Stimulated activated naive B cell treated with anti-CD40 and anti-IgM and Interleukin-4, amounts not matched to agents 10 μg/mL and 1 μg/mL and 100 μg/mL, for 72 hours (primary cell): ENCODE data around the gene IL23A.
A peak's percentile ranks its signal among the peaks of the same experiment; 100 is the strongest.

ENCODE experiments used
- ATAC-seq, 2 donors: fragments of 150-1000 bp; cut with Tn5 transposase; replicated peaks; 2 replicates each; pipeline ENCODE4 v1.10.0; 2021; ENCODE audit warnings: moderate library complexity in 1 of 2
- DNase-seq: peaks from one replicate; pipeline ENCODE4 v3.0.0; 2021
- H3K27ac Mint-ChIP-seq: one replicate; pipeline ENCODE4 v1.8.0; 2022; ENCODE audit warnings: mild to moderate bottlenecking, mixed read lengths
- H3K27me3 Mint-ChIP-seq, 2 donors: one replicate each; pipeline ENCODE4 v1.8.0; 2022; ENCODE audit warnings: mixed read lengths in 2 of 2
- H3K36me3 Mint-ChIP-seq, 2 donors: one replicate each; pipeline ENCODE4 v1.8.0; 2022; ENCODE audit warnings: mixed read lengths in 2 of 2, mild to moderate bottlenecking in 1 of 2
- H3K4me1 Mint-ChIP-seq, 2 donors: one replicate each; pipeline ENCODE4 v1.8.0; 2022; ENCODE audit warnings: mixed read lengths in 2 of 2, mild to moderate bottlenecking in 1 of 2
- H3K4me3 Mint-ChIP-seq, 2 donors: one replicate each; pipeline ENCODE4 v1.8.0; 2022; ENCODE audit warnings: mild to moderate bottlenecking in 2 of 2, mixed read lengths in 2 of 2, moderate library complexity in 1 of 2
- H3K9me3 Mint-ChIP-seq, 2 donors: one replicate each; pipeline ENCODE4 v1.8.0; 2022; ENCODE audit warnings: mixed read lengths in 2 of 2, mild to moderate bottlenecking in 1 of 2

The IL23A gene

GRCh38 chr12:56361487-56362129 is 22.9 kb downstream of the IL23A start:
- no peaks in the 10 kb centered on the region for H3K9me3 Mint-ChIP-seq
- peak overlapping the region; percentile 92 to 97 for H3K4me3 Mint-ChIP-seq
- DNase-seq (no peak), ATAC-seq (no peak)
- H3K27ac Mint-ChIP-seq = peak overlapping the region; percentile 98
- no peaks in the 10 kb centered on the region for H3K36me3 Mint-ChIP-seq
- peaks cover 16 to 26% of the 10 kb centered on the region in 2 donors for H3K4me1 Mint-ChIP-seq
- no peaks in the 10 kb centered on the region for H3K27me3 Mint-ChIP-seq

DNA sequence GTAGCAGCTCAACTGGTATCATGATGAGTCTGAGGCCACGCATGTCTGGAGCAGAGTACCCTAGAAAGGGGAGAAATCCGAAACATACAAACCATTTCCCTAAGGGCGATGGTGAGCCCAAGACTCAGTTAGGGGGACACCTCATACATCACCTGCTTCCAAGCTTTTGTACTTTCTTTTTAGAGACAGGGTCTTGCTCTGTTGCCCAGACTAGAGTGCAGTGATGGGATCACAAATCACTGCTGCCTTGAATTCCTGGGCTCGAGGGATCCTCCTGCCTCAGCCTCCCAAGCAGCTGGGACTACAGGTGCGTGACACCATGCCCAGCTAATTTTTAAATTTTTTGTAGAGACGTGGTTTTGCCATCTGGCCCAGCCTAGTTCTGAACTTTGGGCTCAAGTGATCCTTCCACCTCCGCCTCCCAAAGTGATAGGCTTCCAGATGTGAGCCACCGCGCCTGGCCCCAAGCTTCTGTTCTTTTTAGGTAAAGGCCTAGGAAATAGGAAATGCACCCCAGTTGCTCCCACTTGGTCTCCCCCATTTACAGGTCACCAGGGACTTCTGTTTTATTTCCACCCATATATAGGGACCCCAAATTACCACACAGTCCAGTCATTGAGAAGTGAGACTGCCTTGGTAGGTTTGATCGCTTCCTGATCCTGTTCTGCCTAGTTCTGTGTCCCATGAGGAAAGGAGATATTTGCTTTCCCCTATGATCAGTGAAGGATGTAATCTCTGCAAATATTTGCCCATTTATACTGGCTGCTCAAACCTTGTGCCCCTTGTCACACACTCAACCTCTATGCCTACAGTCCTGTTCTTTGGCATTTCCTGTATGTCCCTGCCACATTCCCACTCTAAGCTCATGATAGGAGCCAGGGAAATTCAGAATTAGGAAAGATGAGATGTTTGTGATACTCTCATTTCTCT is 23.7 kb downstream of the IL23A start, which contains the start of gene APOF:
Gene APOF, minus strand, starts transcription at position 728 of the 930 bp plus-strand sequence. Its CDS starts 112 bp downstream, at position 616.
- no peaks in the 10 kb centered on the region for H3K36me3 Mint-ChIP-seq
- ATAC-seq (no peak), DNase-seq (no peak)
- H3K9me3 Mint-ChIP-seq = no peaks in the 10 kb centered on the region
- H3K27me3 Mint-ChIP-seq = no peaks in the 10 kb centered on the region
- H3K27ac Mint-ChIP-seq = peak within 1 kb of the TSS; percentile 80
- H3K4me1 Mint-ChIP-seq = peaks cover 16 to 33% of the 10 kb centered on the region in 2 donors
- peak within 1 kb of the TSS in 1 of 2 donors; percentile 97 for H3K4me3 Mint-ChIP-seq

DNA sequence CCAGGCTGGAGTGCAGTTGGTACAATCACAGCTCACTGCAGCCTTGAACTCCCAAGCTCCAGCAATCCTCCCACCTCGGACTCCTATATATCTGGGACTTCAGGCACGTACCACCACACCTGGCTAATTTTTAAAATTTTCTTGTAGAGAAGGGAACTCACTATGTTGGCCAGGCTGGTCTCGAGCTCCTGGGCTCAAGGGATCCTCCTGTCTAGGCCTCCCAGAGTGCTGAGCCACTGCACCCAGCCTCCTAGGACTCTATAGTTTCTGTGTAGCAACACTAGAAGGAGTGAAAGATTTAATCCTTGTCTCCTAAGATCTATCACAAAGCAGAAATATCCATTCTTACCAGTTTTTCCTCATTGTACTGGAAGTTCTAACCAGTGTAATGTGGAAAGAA is 28.3 kb downstream of the IL23A start:
- ATAC-seq = peak in 1 of 2 donors; percentile 20
- DNase-seq = no peak
- Mint-ChIP-seq H3K9me3 (no peaks in the 10 kb centered on the region), H3K36me3 (no peaks in the 10 kb centered on the region), H3K4me3 (no peak overlapping the region), H3K27ac (peak overlapping the region; percentile 20), H3K4me1 (peaks cover 3 to 12% of the 10 kb centered on the region in 2 donors), H3K27me3 (no peaks in the 10 kb centered on the region)

DNA sequence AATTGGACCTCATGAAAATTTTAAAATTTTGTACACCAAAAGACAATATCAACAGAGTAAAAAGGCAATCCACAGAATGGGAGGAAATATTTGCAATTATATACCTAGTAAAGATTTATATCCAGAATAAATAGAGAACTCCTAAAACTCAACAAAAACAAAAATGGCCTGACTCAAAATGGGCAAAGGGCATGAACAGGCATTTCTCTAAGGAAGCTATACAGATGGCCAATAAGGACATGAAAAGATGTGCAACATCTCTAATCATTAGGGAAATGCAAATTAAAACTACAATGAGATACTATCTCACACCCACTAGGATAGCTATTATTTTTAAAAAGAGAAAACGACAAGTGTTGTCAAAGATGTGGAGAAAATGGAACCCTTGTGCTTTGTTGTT is 34.8 kb downstream of the IL23A start:
- Mint-ChIP-seq H3K36me3 (no peaks in the 10 kb centered on the region), H3K27ac (no peak overlapping the region), H3K4me1 (peaks cover 20 to 47% of the 10 kb centered on the region in 2 donors), H3K27me3 (no peaks in the 10 kb centered on the region), H3K9me3 (peaks cover 6% of the 10 kb centered on the region in 2 donors), H3K4me3 (no peak overlapping the region)
- no peak for ATAC-seq
- DNase-seq = no peak

- H3K4me3 Mint-ChIP-seq = peak overlapping the region; percentile 63 to 73
- peak; percentile 47 to 55 for ATAC-seq
- H3K4me1 Mint-ChIP-seq = peaks cover 20 to 47% of the 10 kb centered on the region in 2 donors
- H3K9me3 Mint-ChIP-seq = peaks cover 6% of the 10 kb centered on the region in 2 donors
- no peaks in the 10 kb centered on the region for H3K36me3 Mint-ChIP-seq
- DNase-seq = no peak
- peak overlapping the region; percentile 90 for H3K27ac Mint-ChIP-seq
- no peaks in the 10 kb centered on the region for H3K27me3 Mint-ChIP-seq
Observed at GRCh38 chr12:56374726-56375597, 36.3 kb downstream of the IL23A start.

DNA sequence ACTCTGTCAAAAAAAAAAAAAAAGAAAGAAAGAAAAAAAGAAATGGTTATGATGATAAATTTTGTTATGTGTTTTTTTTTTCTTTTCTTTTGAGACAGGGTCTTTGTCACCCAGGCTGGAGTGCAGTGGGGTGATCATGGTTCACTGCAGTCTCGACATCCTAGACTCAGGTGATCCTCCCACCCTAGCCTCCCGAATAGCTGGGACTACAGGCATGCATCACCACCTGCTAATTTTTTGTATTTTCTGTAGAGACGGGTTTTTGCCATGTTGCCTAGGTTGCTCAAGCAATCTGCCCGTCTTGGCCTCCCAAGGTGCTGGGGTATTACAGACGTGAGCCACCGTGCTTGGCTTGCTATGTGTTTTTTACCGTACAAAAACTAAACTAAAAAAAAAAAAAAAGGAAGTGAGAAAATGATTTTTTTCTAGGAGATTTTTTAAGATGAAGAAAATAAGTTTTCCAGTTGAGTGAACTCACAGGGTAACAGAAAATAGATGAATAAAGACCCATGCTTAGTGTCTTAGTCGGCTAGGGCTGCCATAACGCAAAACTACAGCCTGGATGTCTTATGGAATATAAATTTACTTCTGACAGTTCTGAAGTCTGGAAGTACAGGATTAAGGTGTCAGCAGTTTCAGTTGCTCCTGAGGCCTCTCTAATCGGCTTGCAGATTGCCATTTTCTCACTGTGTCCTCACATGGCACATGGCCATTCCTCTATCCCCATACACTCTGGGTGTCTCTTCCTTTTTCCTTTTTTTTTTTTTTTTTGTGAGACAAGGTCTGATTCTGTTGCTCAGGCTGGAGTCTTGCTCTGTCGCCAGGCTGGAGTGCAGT is 37.1 kb downstream of the IL23A start:
- H3K9me3 Mint-ChIP-seq = peaks cover 6% of the 10 kb centered on the region in 2 donors
- DNase-seq (peak; percentile 60), ATAC-seq (peak; percentile 88 to 93)
- H3K36me3 Mint-ChIP-seq = no peaks in the 10 kb centered on the region
- peak overlapping the region; percentile 90 for H3K27ac Mint-ChIP-seq
- H3K4me1 Mint-ChIP-seq = peaks cover 20 to 47% of the 10 kb centered on the region in 2 donors
- no peaks in the 10 kb centered on the region for H3K27me3 Mint-ChIP-seq
- peak overlapping the region; percentile 13 to 73 for H3K4me3 Mint-ChIP-seq

GRCh38 chr12:56377310-56377988 is 38.8 kb downstream of the IL23A start:
- no peaks in the 10 kb centered on the region for H3K27me3 Mint-ChIP-seq
- H3K36me3 Mint-ChIP-seq = no peaks in the 10 kb centered on the region
- peaks cover 6% of the 10 kb centered on the region in 2 donors for H3K9me3 Mint-ChIP-seq
- H3K4me1 Mint-ChIP-seq = peaks cover 20 to 47% of the 10 kb centered on the region in 2 donors
- DNase-seq (no peak), ATAC-seq (peak in 1 of 2 donors; percentile 19)
- no peak overlapping the region for H3K4me3 Mint-ChIP-seq
- H3K27ac Mint-ChIP-seq = peak overlapping the region; percentile 90

DNA sequence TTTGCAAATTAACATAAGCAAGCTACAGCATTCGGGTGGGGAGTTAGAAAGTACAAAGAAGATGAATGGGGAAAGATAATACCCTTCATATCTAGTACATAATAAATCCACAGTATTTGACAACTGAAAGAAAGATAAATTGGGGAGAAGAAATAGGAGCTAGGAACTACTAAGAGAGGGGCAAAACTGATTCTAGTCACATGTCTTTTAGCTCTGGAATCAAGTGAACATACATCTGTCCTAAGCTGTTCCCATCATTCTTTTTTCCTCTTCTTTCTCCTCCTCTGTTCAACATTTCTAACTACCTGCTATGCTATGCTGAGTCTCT is 39.3 kb downstream of the IL23A start:
- Mint-ChIP-seq H3K4me3 (no peak overlapping the region), H3K36me3 (no peaks in the 10 kb centered on the region), H3K27ac (peak overlapping the region; percentile 62), H3K9me3 (peaks cover 5 to 6% of the 10 kb centered on the region in 2 donors), H3K4me1 (peaks cover 20 to 47% of the 10 kb centered on the region in 2 donors), H3K27me3 (no peaks in the 10 kb centered on the region)
- no peak for ATAC-seq
- no peak for DNase-seq

DNA sequence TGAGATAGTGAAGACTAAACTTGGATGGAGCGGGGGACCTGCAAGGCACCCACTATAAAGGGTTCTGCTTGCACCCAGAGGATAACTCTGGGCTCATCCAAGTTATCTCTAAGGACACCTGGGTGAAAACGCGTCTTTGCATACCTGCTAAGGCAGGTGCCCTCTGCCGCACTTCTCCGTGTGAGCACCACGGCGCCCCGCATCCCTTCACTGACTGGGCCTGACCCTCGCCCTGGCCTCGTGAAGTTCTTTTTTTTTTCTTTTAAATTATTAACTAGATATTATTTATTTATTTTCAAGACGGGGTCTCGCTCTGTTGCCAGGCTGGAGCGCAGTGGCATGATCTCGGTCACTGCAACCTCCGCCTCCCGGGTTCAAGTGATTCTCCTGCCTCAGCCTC is 43.9 kb downstream of the IL23A start:
- Mint-ChIP-seq H3K36me3 (no peaks in the 10 kb centered on the region), H3K27ac (no peak overlapping the region), H3K9me3 (no peaks in the 10 kb centered on the region), H3K4me1 (peaks cover 2 to 8% of the 10 kb centered on the region in 2 donors), H3K27me3 (no peaks in the 10 kb centered on the region), H3K4me3 (no peak overlapping the region)
- DNase-seq = no peak
- ATAC-seq = no peak

DNA sequence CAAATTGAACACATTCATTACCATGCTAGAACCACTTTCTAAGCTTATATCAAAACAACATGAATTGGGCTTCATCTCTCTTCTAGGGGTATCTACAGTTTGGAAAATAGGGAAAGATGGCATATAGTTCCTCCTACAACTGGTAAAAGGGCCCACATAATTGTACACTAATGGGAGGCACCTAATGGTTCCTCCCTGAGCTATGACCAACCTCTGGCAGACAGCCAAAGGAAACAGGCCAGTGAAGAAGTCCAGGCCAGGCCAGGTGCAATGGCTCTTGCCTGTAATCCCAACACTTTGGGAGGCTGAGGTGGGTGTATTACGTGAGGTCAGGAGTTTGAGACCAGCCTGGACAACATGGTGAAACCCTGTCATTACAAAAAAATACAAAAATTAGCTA is 47.2 kb downstream of the IL23A start:
- no peaks in the 10 kb centered on the region for H3K36me3 Mint-ChIP-seq
- no peaks in the 10 kb centered on the region for H3K9me3 Mint-ChIP-seq
- H3K4me1 Mint-ChIP-seq = no peaks in the 10 kb centered on the region
- ATAC-seq (no peak), DNase-seq (no peak)
- H3K27ac Mint-ChIP-seq = no peak overlapping the region
- no peak overlapping the region for H3K4me3 Mint-ChIP-seq
- no peaks in the 10 kb centered on the region for H3K27me3 Mint-ChIP-seq

DNA sequence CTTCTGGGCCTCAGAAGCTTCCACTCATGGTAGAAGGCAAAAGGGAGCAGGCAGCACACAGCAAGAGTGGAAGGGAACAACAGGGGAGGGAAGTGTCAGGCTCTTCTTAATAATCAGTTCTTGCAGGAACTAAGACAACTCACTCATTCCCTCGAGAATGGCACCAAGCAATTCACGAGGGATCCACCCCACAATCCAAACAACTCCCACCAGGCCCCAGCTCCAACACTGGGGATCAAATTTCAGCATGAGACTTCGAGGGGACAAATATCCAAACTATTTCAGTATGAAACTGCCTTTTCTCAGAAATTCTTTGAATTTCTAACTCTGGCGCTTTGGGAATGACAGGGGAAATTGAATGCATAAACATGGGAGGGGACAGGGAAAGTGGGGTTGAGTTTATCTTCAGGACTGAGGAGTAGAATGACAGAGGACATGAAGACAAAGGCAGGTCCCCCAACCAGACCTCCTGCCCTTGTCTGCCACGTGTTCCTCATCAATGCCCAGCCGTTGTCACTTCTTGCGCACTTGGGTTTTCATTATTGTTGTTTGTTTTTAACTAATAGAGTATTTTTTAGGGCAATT is 48.6 kb downstream of the IL23A start:
- Mint-ChIP-seq H3K4me3 (no peak overlapping the region), H3K9me3 (no peaks in the 10 kb centered on the region), H3K36me3 (peaks cover 0 to 1% of the 10 kb centered on the region in 2 donors), H3K27me3 (no peaks in the 10 kb centered on the region), H3K4me1 (no peaks in the 10 kb centered on the region), H3K27ac (no peak overlapping the region)
- DNase-seq (no peak), ATAC-seq (no peak)

GRCh38 chr12:56389412-56389811 is 50.7 kb downstream of the IL23A start:
- Mint-ChIP-seq H3K9me3 (no peaks in the 10 kb centered on the region), H3K4me3 (no peak overlapping the region)

More at GRCh38 chr12:56389412-56389811, 50.7 kb downstream of the IL23A start:
- Mint-ChIP-seq H3K27me3 (no peaks in the 10 kb centered on the region), H3K36me3 (peaks cover 0 to 1% of the 10 kb centered on the region in 2 donors), H3K4me1 (no peaks in the 10 kb centered on the region), H3K27ac (no peak overlapping the region)
- ATAC-seq = no peak
- no peak for DNase-seq
